Keratinocyte (primary cell): ENCODE results near the gene ASTN2. TPM values are rescaled to one million over a fixed set of nuclear protein-coding genes. Genes with fewer than 3 reads are reported as not detected.
A peak's percentile ranks its signal among the peaks of the same experiment; 100 is the strongest.

Experiments
- DNase-seq: peaks from one replicate; pipeline ENCODE4 v3.0.0-alpha.2; 2011; ENCODE audit warnings: low read depth, missing footprints, low spot score
- FAIRE-seq: peaks from 2 replicates; lab custom pipeline; 2011; peaks lifted over from hg19 to GRCh38; lab: Jason Lieb, UNC
- H2AFZ ChIP-seq: 2 replicates; pipeline ENCODE4 v1.6.0; 2012; ENCODE audit warnings: low read length, control low read depth, inconsistent platforms; ENCODE audit not compliant: control insufficient read depth
- H3K27ac ChIP-seq: 2 replicates; pipeline ENCODE4 v1.5.1; 2011; ENCODE audit warnings: low read length; ENCODE audit not compliant: control insufficient read depth, insufficient read depth
- H3K27me3 ChIP-seq: 3 replicates; pipeline ENCODE4 v1.6.0; 2011; ENCODE audit warnings: low read length; ENCODE audit not compliant: control insufficient read depth, insufficient read depth; ENCODE audit errors: extremely low read depth
- H3K36me3 ChIP-seq, 2 experiments: 2 replicates in 1 of 2; 3 replicates in 1 of 2; pipeline ENCODE4 v1.5.1; 2011; ENCODE audit warnings: low read length in 2 of 2, mild to moderate bottlenecking in 1 of 2; ENCODE audit not compliant: control insufficient read depth in 2 of 2, insufficient read depth in 2 of 2; ENCODE audit errors: extremely low read depth in 1 of 2
- H3K4me1 ChIP-seq: 3 replicates; pipeline ENCODE4 v1.5.1; 2011; ENCODE audit warnings: low read length; ENCODE audit not compliant: control insufficient read depth, insufficient read depth; ENCODE audit errors: extremely low read depth
- H3K4me2 ChIP-seq: 3 replicates; pipeline ENCODE4 v1.6.0; 2011; ENCODE audit warnings: low read depth, low read length; ENCODE audit not compliant: control insufficient read depth, insufficient read depth; ENCODE audit errors: extremely low read depth
- H3K4me3 ChIP-seq, 3 experiments: fragments of 200-600 bp in 1 of 3; sonication (generic) in 1 of 3; 2 replicates in 2 of 3; 3 replicates in 1 of 3; pipeline ENCODE4 v1.5.1; 2011 to 2016; ENCODE audit warnings: low read length in 3 of 3, mild to moderate bottlenecking in 3 of 3, control low read depth in 2 of 3, inconsistent platforms in 1 of 3, low read depth in 1 of 3, mixed read lengths in 1 of 3, mixed run types in 1 of 3, moderate library complexity in 1 of 3; ENCODE audit not compliant: control insufficient read depth in 2 of 3, insufficient read depth in 2 of 3; ENCODE audit errors: extremely low read depth in 1 of 3
- H3K79me2 ChIP-seq: 2 replicates; pipeline ENCODE4 v1.6.0; 2012; ENCODE audit warnings: low read length; ENCODE audit not compliant: control insufficient read depth, insufficient read depth
- H3K9ac ChIP-seq: 3 replicates; pipeline ENCODE4 v1.6.0; 2011; ENCODE audit warnings: low read length; ENCODE audit not compliant: control insufficient read depth, insufficient read depth; ENCODE audit errors: extremely low read depth
- H3K9me1 ChIP-seq: 3 replicates; pipeline ENCODE4 v1.6.0; 2011; ENCODE audit warnings: low read length; ENCODE audit not compliant: control insufficient read depth, insufficient read depth; ENCODE audit errors: extremely low read depth
- H3K9me3 ChIP-seq: 2 replicates; pipeline ENCODE4 v1.5.1; 2012; ENCODE audit warnings: low read depth, low read length; ENCODE audit not compliant: control insufficient read depth
- H4K20me1 ChIP-seq: 3 replicates; pipeline ENCODE4 v1.6.0; 2011; ENCODE audit warnings: low read length; ENCODE audit not compliant: control insufficient read depth, insufficient read depth; ENCODE audit errors: extremely low read depth
- EZH2 ChIP-seq: IDR thresholded peaks from one replicate; pipeline ENCODE4 v1.6.1; 2012; ENCODE audit warnings: inconsistent platforms, mild to moderate bottlenecking, low read length, moderate library complexity
- dilution Hi-C: fragments of 300-500 bp; cut with MboI; formaldehyde crosslinking; loops from one replicate; pipeline ENCODE4 v1.7.0; 2020; ENCODE audit warnings: low sequenced_read_pairs; ENCODE audit not compliant: extremely low pct_ligation_motif_present
- polyA plus RNA-seq, 5 experiments: library from polyadenylated mRNA; depleted of rRNA in 3 of 5; stranded (reverse) in 3 of 5; stranded (forward) in 1 of 5; unstranded in 1 of 5; fragments of >200 nt; gene quantifications; 1 replicate in 1 of 5; 2 replicates in 3 of 5; 3 replicates in 1 of 5; pipeline versions ENCODE4 v1.2.1 to v1.2.3, GENCODE V29; 2011 to 2012; ENCODE audit warnings: missing spikeins in 2 of 5, low read depth in 1 of 5, low replicate concordance in 1 of 5
- TF ChIP-seq, protein P1 (sequence below), 3 experiments: IDR thresholded peaks in 1 of 3; conservative IDR thresholded peaks in 1 of 3; optimal IDR thresholded peaks in 1 of 3; 2 replicates in 2 of 3; 3 replicates in 1 of 3; pipeline versions ENCODE3 to v1.5.1; 2011; ENCODE audit warnings: low read length in 3 of 3, mild to moderate bottlenecking in 3 of 3, moderate library complexity in 2 of 3, control low read depth in 1 of 3, inconsistent platforms in 1 of 3; ENCODE audit not compliant: insufficient read depth in 2 of 3; ENCODE audit errors: extremely low read depth in 1 of 3

Gene ASTN2
- polyA plus RNA-seq, 1 donor (not counting 4 experiments of a cell fraction or from before 2014, with no cell fraction given), result 0.31 TPM

DNA sequence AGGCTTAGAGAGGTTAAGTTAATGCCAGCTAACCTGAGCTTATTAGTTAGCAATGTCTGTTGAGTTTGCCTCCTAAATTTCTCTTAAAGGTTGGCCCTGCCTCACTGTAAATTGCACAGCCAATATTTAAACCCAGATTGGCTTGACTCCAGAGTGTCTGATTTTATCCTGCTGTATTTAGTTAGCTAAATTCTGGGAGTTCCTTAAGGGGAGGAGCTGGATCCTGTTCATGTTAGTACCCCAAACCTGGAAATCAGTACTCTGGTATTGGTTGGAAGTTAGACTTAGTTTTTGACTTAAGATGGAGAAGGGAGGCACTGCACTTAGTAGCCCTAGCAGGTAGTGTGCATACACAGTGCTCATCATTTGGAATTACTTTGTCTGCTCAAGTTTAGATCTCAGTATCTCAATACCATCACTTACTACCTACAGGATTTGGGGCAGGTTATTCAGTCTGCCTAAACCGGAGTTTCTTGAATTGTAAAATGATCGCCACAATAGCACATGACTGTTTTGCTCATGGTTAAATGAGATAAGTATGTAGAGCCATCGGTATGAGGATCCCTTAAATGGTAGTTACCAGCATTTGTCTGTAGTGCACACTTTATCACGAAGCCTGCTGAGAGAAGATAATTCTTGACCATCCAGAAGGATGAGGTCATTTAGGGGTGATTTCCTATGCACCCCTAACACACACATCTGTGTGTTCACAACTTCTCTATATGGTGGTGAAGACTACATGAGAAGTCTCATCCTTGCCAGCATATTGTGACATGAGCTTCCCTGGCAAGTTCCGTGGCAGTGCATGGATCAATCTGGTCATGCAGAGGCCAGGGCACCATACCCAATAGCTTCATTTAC, 992.5 kb downstream of the ASTN2 start:
- Histone ChIP-seq H3K4me3 (no peak overlapping the region), H3K4me2 (no peak overlapping the region), H3K9me3 (no peaks in the 10 kb centered on the region), H3K27me3 (no peaks in the 10 kb centered on the region), H4K20me1 (no peaks in the 10 kb centered on the region), H3K36me3 (no peaks in the 10 kb centered on the region), H3K27ac (no peak overlapping the region), H3K9me1 (no peaks in the 10 kb centered on the region), H3K9ac (no peak overlapping the region), H3K79me2 (no peaks in the 10 kb centered on the region), H2AFZ (no peak overlapping the region), H3K4me1 (peaks cover 12% of the 10 kb centered on the region)
- FAIRE-seq, result no peak
- dilution Hi-C loops, result no loop called here
- DNase-seq, result no peak
- TF ChIP-seq, protein P1, sequence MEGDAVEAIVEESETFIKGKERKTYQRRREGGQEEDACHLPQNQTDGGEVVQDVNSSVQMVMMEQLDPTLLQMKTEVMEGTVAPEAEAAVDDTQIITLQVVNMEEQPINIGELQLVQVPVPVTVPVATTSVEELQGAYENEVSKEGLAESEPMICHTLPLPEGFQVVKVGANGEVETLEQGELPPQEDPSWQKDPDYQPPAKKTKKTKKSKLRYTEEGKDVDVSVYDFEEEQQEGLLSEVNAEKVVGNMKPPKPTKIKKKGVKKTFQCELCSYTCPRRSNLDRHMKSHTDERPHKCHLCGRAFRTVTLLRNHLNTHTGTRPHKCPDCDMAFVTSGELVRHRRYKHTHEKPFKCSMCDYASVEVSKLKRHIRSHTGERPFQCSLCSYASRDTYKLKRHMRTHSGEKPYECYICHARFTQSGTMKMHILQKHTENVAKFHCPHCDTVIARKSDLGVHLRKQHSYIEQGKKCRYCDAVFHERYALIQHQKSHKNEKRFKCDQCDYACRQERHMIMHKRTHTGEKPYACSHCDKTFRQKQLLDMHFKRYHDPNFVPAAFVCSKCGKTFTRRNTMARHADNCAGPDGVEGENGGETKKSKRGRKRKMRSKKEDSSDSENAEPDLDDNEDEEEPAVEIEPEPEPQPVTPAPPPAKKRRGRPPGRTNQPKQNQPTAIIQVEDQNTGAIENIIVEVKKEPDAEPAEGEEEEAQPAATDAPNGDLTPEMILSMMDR (optimal IDR thresholded peaks at IDR 0.05 in 1 of 3, IDR thresholded peaks at IDR 0.05 in 1 of 3, conservative IDR thresholded peaks at IDR 0.05 in 1 of 3; ENCODE audit: extremely low read depth in 1 of 3, insufficient read depth in 2 of 3, low read length in 3 of 3), result no peak
- TF ChIP-seq EZH2, result no peak

DNA sequence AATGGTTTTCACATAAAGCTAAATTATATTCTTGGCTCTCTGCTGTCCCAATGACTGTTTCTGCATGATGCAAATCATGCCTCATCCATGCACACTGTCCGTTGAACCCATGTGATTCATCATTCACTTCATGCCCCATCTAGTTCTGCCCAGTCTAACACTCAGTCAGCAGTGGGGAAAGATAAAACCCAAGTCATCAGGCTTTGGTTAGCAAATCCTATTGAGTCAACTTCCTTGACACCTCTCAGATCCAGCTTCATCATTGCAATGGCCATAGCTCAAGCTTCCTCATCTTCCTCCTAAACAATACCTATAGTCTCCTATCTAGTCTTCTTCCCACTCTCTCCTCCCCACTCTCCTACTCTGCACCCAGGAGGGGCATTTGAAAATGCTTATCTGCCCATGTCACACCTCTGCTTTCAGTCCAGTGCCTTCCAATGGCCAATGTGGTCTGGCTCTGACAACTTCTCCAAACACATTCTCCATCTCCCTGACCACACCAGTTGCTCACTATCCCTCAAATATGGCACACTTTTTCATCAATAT, 993.8 kb downstream of the ASTN2 start:
- Histone ChIP-seq H3K4me2 (no peak overlapping the region), H3K36me3 (no peaks in the 10 kb centered on the region), H4K20me1 (no peaks in the 10 kb centered on the region), H3K27ac (peak overlapping the region; percentile 21), H3K9me1 (no peaks in the 10 kb centered on the region), H3K4me3 (no peak overlapping the region), H3K4me1 (peaks cover 12% of the 10 kb centered on the region), H3K79me2 (no peaks in the 10 kb centered on the region), H3K9ac (no peak overlapping the region), H2AFZ (no peak overlapping the region), H3K9me3 (no peaks in the 10 kb centered on the region), H3K27me3 (no peaks in the 10 kb centered on the region)
- TF ChIP-seq EZH2, result no peak
- TF ChIP-seq, protein P1 (optimal IDR thresholded peaks at IDR 0.05 in 1 of 3, IDR thresholded peaks at IDR 0.05 in 1 of 3, conservative IDR thresholded peaks at IDR 0.05 in 1 of 3; ENCODE audit: extremely low read depth in 1 of 3, insufficient read depth in 2 of 3, low read length in 3 of 3), result no peak
- DNase-seq (peak; percentile 48), FAIRE-seq (peak; percentile 84)
- dilution Hi-C loops, result no loop called here
